Upper lobe of right lung (tissue), 1 donor: ENCODE data around the gene CHSY3. TPM values are rescaled to one million over a fixed set of nuclear protein-coding genes. Genes with fewer than 3 reads are reported as not detected.

Experiments used
- ATAC-seq: fragments of 200-7000 bp; cut with Tn5 transposase; one replicate; pipeline ENCODE4 v1.9.1; 2020; ENCODE audit warnings: mild to moderate bottlenecking, moderate library complexity
- DNase-seq: peaks from one replicate; pipeline ENCODE4 v3.0.0-alpha.2; 2020
- H3K27ac ChIP-seq: fragments of 200-600 bp; one replicate; pipeline ENCODE4 v1.8.0; 2022
- H3K27me3 ChIP-seq: fragments of 200-600 bp; one replicate; pipeline ENCODE4 v1.8.0; 2022; ENCODE audit warnings: mild to moderate bottlenecking
- H3K36me3 ChIP-seq: fragments of 200-600 bp; one replicate; pipeline ENCODE4 v1.8.0; 2022
- H3K4me1 ChIP-seq: fragments of 200-600 bp; one replicate; pipeline ENCODE4 v1.8.0; 2022
- H3K4me3 ChIP-seq: fragments of 200-600 bp; one replicate; pipeline ENCODE4 v1.8.0; 2022; ENCODE audit warnings: mild to moderate bottlenecking
- H3K9me3 ChIP-seq: fragments of 200-600 bp; one replicate; pipeline ENCODE4 v1.8.0; 2022
- CTCF ChIP-seq: fragments of 200-600 bp; IDR thresholded peaks from one replicate; pipeline ENCODE4 v1.8.0; 2022; ENCODE audit warnings: antibody characterized with exemption
- intact Hi-C: fragments of 100-400 bp; cut with DNase I; formaldehyde crosslinking; loops from one replicate; pipeline ENCODE4 v1.11.0; 2022
- total RNA-seq: library from RNA; stranded (reverse); fragmentation: NEBNext Ultra II Directional; extraction: Animal tissue kit (Norgen Biotek cat#: 25700); gene quantifications from one replicate; pipeline ENCODE4 v1.2.1, GENCODE V29; 2021
- donor health status: DM: no; HTN: yes; CAD: no; lungs with severe emphysema.

The CHSY3 gene
- total RNA-seq, 1 donor from 2014 or later, result 5.7 TPM

GRCh38 chr5:129963359-129963758 is 59.1 kb downstream of the CHSY3 start:
- no peak for ATAC-seq
- intact Hi-C loops, result no loop called here
- DNase-seq, result no peak
- no peak overlapping the region for H3K4me3 ChIP-seq
- no peak for TF ChIP-seq CTCF
- no peaks in the 10 kb centered on the region for H3K4me1 ChIP-seq
- H3K36me3 ChIP-seq, result no peaks in the 10 kb centered on the region
- H3K27me3 ChIP-seq, result no peaks in the 10 kb centered on the region
- no peaks in the 10 kb centered on the region for H3K9me3 ChIP-seq
- no peak overlapping the region for H3K27ac ChIP-seq

- Histone ChIP-seq H3K4me3 (no peak overlapping the region), H3K27ac (no peak overlapping the region), H3K4me1 (no peaks in the 10 kb centered on the region), H3K9me3 (no peaks in the 10 kb centered on the region), H3K36me3 (no peaks in the 10 kb centered on the region), H3K27me3 (no peaks in the 10 kb centered on the region)
- intact Hi-C loops, result no loop called here
- DNase-seq (no peak), ATAC-seq (no peak)
- TF ChIP-seq CTCF, result no peak
Observed at GRCh38 chr5:129966071-129966470, 61.8 kb downstream of the CHSY3 start.

GRCh38 chr5:129971714-129972113 is 67.4 kb downstream of the CHSY3 start:
- DNase-seq (no peak), ATAC-seq (no peak)
- Histone ChIP-seq H3K4me1 (no peaks in the 10 kb centered on the region), H3K4me3 (no peak overlapping the region), H3K9me3 (no peaks in the 10 kb centered on the region), H3K27me3 (no peaks in the 10 kb centered on the region), H3K27ac (no peak overlapping the region), H3K36me3 (no peaks in the 10 kb centered on the region)
- no peak for TF ChIP-seq CTCF
- intact Hi-C loops, result no loop called here

- Histone ChIP-seq H3K27ac (no peak overlapping the region), H3K4me1 (no peaks in the 10 kb centered on the region), H3K9me3 (no peaks in the 10 kb centered on the region), H3K27me3 (no peaks in the 10 kb centered on the region), H3K4me3 (no peak overlapping the region), H3K36me3 (no peaks in the 10 kb centered on the region)
- no peak for ATAC-seq
- TF ChIP-seq CTCF, result no peak
- intact Hi-C loops, result no loop called here
- DNase-seq, result no peak
Observed at GRCh38 chr5:129972465-129973141, 68.3 kb downstream of the CHSY3 start.

GRCh38 chr5:129973716-129974426 is 69.6 kb downstream of the CHSY3 start:
- no peaks in the 10 kb centered on the region for H3K27me3 ChIP-seq
- H3K27ac ChIP-seq, result no peak overlapping the region
- no peak overlapping the region for H3K4me3 ChIP-seq
- no peaks in the 10 kb centered on the region for H3K36me3 ChIP-seq
- intact Hi-C loops, result no loop called here
- no peak for TF ChIP-seq CTCF
- ATAC-seq (no peak), DNase-seq (no peak)
- H3K4me1 ChIP-seq, result no peaks in the 10 kb centered on the region
- no peaks in the 10 kb centered on the region for H3K9me3 ChIP-seq
